Endodermal cell (in vitro differentiated cells): ENCODE results near the gene CELF3. TPM values are rescaled to one million over a fixed set of nuclear protein-coding genes. Genes with fewer than 3 reads are reported as not detected.
"Not testable (repeated sequence)": the region's sequence is repeated elsewhere in the genome, so short reads cannot be mapped to it uniquely, and the experiment has no call there.

Source experiments
- DNase-seq: peaks from one replicate; pipeline ENCODE4 v3.0.0-alpha.2; 2017
- H3K27ac ChIP-seq: 2 replicates; pipeline ENCODE4 v1.5.1; 2013; ENCODE audit warnings: mild to moderate bottlenecking, low read depth, low read length, moderate library complexity
- H3K27me3 ChIP-seq: 2 replicates; pipeline ENCODE4 v1.6.1; 2013; ENCODE audit warnings: mild to moderate bottlenecking, low read length, moderate library complexity; ENCODE audit not compliant: insufficient read depth, control insufficient read depth, poor library complexity, severe bottlenecking
- H3K36me3 ChIP-seq: 2 replicates; pipeline ENCODE4 v1.7.0; 2013; ENCODE audit warnings: mild to moderate bottlenecking, low read length, moderate library complexity; ENCODE audit not compliant: control insufficient read depth, insufficient read depth
- H3K4me1 ChIP-seq: one replicate; pipeline ENCODE4 v1.7.0; 2013; ENCODE audit warnings: low read length; ENCODE audit not compliant: control insufficient read depth, insufficient read depth
- H3K4me3 ChIP-seq: 2 replicates; pipeline ENCODE4 v1.5.1; 2013; ENCODE audit warnings: mild to moderate bottlenecking, low read length, moderate library complexity
- H3K9ac ChIP-seq: 2 replicates; pipeline ENCODE4 v1.6.1; 2013; ENCODE audit warnings: mild to moderate bottlenecking, low read length, moderate library complexity; ENCODE audit not compliant: poor library complexity, severe bottlenecking; ENCODE audit errors: extremely low read depth
- H3K9me3 ChIP-seq: 2 replicates; pipeline ENCODE4 v1.6.1; 2013; ENCODE audit warnings: mild to moderate bottlenecking, low read length, moderate library complexity; ENCODE audit not compliant: control insufficient read depth
- H3K27ac Mint-ChIP-seq: 2 replicates; pipeline ENCODE4 v1.8.0; 2020; ENCODE audit warnings: mixed read lengths
- H3K27me3 Mint-ChIP-seq: 2 replicates; pipeline ENCODE4 v1.8.0; 2021; ENCODE audit warnings: mild to moderate bottlenecking, mixed read lengths; ENCODE audit not compliant: insufficient read depth
- H3K36me3 Mint-ChIP-seq: 2 replicates; pipeline ENCODE4 v1.8.0; 2020; ENCODE audit warnings: low read depth, mixed read lengths
- H3K4me1 Mint-ChIP-seq: 2 replicates; pipeline ENCODE4 v1.8.0; 2020; ENCODE audit warnings: mixed read lengths
- H3K4me3 Mint-ChIP-seq: 2 replicates; pipeline ENCODE4 v1.8.0; 2020; ENCODE audit warnings: mild to moderate bottlenecking, moderate library complexity, mixed read lengths
- H3K9me3 Mint-ChIP-seq: 2 replicates; pipeline ENCODE4 v1.8.0; 2020; ENCODE audit warnings: mild to moderate bottlenecking, mixed read lengths
- CTCF ChIP-seq: fragments of 200-600 bp; sonication (generic); conservative IDR thresholded peaks from 2 replicates; pipeline ENCODE4 v1.5.0; 2021; ENCODE audit warnings: antibody characterized with exemption, mild to moderate bottlenecking
- WGBS, 2 experiments: methylation state at CpG; one replicate each; pipeline versions ENCODE4 v1.1.5 to v1.1.7; 2013; ENCODE audit warnings: missing lambda C conversion rate in 2 of 2, mixed read lengths in 1 of 2; ENCODE audit not compliant: insufficient coverage in 1 of 2, insufficient read length in 1 of 2; 5-methylcytosine and 5-hydroxymethylcytosine counted together
- total RNA-seq, 2 donors: library from RNA; stranded (reverse); fragmentation: NEBNext Ultra II Directional in 1 of 2; extraction: Animal tissue kit (Norgen Biotek cat#: 25700) in 1 of 2; gene quantifications; 2 replicates in 1 of 2; 3 replicates in 1 of 2; pipeline ENCODE4 v1.2.1, GENCODE V29; 2021

The CELF3 gene
- total RNA-seq, 2 donors from 2014 or later: 0.24 to 0.40 TPM

DNA sequence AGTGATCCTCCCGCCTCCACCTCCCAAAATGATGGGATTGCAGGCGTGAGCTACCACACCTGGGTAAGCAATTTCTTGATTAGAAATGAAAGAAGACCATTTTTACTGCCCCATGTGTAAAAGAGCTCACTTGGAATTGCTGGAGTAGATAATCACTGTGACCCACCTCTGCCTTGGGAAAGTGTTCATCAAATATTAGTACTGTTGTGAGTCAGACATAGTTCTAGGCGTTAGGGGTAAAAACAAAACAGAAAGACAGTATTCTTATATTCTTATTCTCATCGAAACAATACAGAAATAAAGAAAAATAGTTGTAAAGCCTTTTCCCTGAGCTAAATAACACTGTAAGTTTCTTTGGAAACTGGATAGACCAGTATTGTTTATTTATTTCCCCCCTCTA, 36.2 kb downstream of the CELF3 start:
- Histone ChIP-seq H3K9me3 (no peaks in the 10 kb centered on the region), H3K36me3 (peaks cover 35% of the 10 kb centered on the region), H3K4me1 (no peaks in the 10 kb centered on the region), H3K4me3 (no peak overlapping the region), H3K27me3 (no peaks in the 10 kb centered on the region), H3K27ac (no peak overlapping the region), H3K9ac (no peak overlapping the region)
- H3K27ac Mint-ChIP-seq: no peak overlapping the region
- H3K4me1 Mint-ChIP-seq: no peaks in the 10 kb centered on the region
- no peaks in the 10 kb centered on the region for H3K9me3 Mint-ChIP-seq
- no peak for TF ChIP-seq CTCF
- 63 to 74% methylated on average over 2 to 4 of the region's 4 CpGs for WGBS, 2 experiments
- no peak overlapping the region for H3K4me3 Mint-ChIP-seq
- H3K27me3 Mint-ChIP-seq: no peaks in the 10 kb centered on the region
- H3K36me3 Mint-ChIP-seq: peaks cover 24% of the 10 kb centered on the region
- no peak for DNase-seq

GRCh38 chr1:151673407-151673806, 43.2 kb downstream of the CELF3 start:
- no peak overlapping the region for H3K4me3 Mint-ChIP-seq
- WGBS, 2 experiments: 83 to 86% methylated on average over 1 of the region's 1 CpG
- peaks cover 45% of the 10 kb centered on the region for H3K36me3 Mint-ChIP-seq

GRCh38 chr1:151670036-151670675, 46.4 kb downstream of the CELF3 start:
- not testable (repeated sequence) for H3K27ac ChIP-seq, H3K27me3 Mint-ChIP-seq, H3K4me3 Mint-ChIP-seq, H3K9ac ChIP-seq, H3K27me3 ChIP-seq, H3K27ac Mint-ChIP-seq, H3K4me1 ChIP-seq, DNase-seq, H3K4me1 Mint-ChIP-seq, H3K4me3 ChIP-seq
- peaks cover 11% of the 10 kb centered on the region for H3K9me3 ChIP-seq
- WGBS, 2 experiments: 97 to 100% methylated on average over 1 to 2 of the region's 2 CpGs
- H3K9me3 Mint-ChIP-seq: peaks cover 18% of the 10 kb centered on the region
- H3K36me3 ChIP-seq: peaks cover 53% of the 10 kb centered on the region
- peaks cover 44% of the 10 kb centered on the region for H3K36me3 Mint-ChIP-seq

More at GRCh38 chr1:151673407-151673806, 43.2 kb downstream of the CELF3 start:
- Histone ChIP-seq H3K27ac (no peak overlapping the region), H3K9me3 (peaks cover 11% of the 10 kb centered on the region), H3K36me3 (peaks cover 40% of the 10 kb centered on the region), H3K4me3 (no peak overlapping the region), H3K4me1 (no peaks in the 10 kb centered on the region), H3K27me3 (no peaks in the 10 kb centered on the region), H3K9ac (no peak overlapping the region)
- no peak for TF ChIP-seq CTCF
- peaks cover 18% of the 10 kb centered on the region for H3K9me3 Mint-ChIP-seq
- no peaks in the 10 kb centered on the region for H3K27me3 Mint-ChIP-seq
- H3K4me1 Mint-ChIP-seq: peaks cover 4% of the 10 kb centered on the region
- no peak overlapping the region for H3K27ac Mint-ChIP-seq
- DNase-seq: no peak

DNA sequence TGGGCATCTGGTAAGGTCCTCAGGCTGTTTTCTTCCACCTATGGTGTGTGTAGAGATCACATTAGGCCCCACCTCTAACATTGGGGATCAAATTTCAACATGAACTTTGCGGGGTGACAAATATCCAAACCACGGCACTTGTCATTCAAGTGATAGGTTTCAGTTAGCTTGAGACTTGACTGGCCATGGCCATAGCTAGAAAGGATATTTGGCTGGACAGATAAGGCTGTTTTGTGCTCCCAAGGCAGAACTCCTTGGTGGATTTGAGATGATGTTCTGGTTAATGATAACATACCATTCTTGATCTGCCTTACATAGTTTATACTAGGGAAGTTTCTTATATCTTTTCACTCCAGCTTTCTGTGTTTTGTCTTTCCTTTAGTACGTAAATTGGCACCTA, 48.5 kb downstream of the CELF3 start:
- peaks cover 11% of the 10 kb centered on the region for H3K9me3 ChIP-seq
- WGBS, 2 experiments: 93 to 94% methylated on average over 3 of the region's 3 CpGs
- Mint-ChIP-seq H3K4me1 (no peaks in the 10 kb centered on the region), H3K9me3 (peaks cover 18% of the 10 kb centered on the region), H3K27ac (no peak overlapping the region), H3K4me3 (no peak overlapping the region), H3K27me3 (no peaks in the 10 kb centered on the region), H3K36me3 (peaks cover 48% of the 10 kb centered on the region)
- DNase-seq: no peak
- no peak overlapping the region for H3K4me3 ChIP-seq
- no peak overlapping the region for H3K27ac ChIP-seq
- H3K27me3 ChIP-seq: no peaks in the 10 kb centered on the region
- H3K4me1 ChIP-seq: peaks cover 4% of the 10 kb centered on the region
- TF ChIP-seq CTCF: no peak
- no peak overlapping the region for H3K9ac ChIP-seq
- peaks cover 53% of the 10 kb centered on the region for H3K36me3 ChIP-seq
